ENCODE results near the gene MAP2.
A peak's percentile ranks its signal among the peaks of the same experiment; 100 is the strongest.

The MAP2 gene

GRCh38 chr2:209423562-209424198 is at the start of gene MAP2:
Gene MAP2, plus strand, starts transcription at chr2:209424047. Its CDS starts 229,124 bp downstream, at chr2:209653171.
- DNase-seq (ENCODE audit: low spot score), result peak; percentile 85

GRCh38 chr2:209376686-209377085 is 47.2 kb upstream of the MAP2 start:
- DNase-seq (ENCODE audit: low spot score), result no peak

- DNase-seq (ENCODE audit: low spot score), result peak; percentile 14
Measured at GRCh38 chr2:209380293-209380692, 43.6 kb upstream of the MAP2 start.

- no peak for DNase-seq (ENCODE audit: low spot score)
Measured at GRCh38 chr2:209381091-209381490, 42.8 kb upstream of the MAP2 start.

- no peak for DNase-seq (ENCODE audit: low spot score)
Measured at GRCh38 chr2:209382775-209383174, 41.1 kb upstream of the MAP2 start.

GRCh38 chr2:209383212-209383611 is 40.6 kb upstream of the MAP2 start:
- DNase-seq (ENCODE audit: low spot score), result no peak

- no peak for DNase-seq (ENCODE audit: low spot score)
Measured at GRCh38 chr2:209387389-209387788, 36.5 kb upstream of the MAP2 start.

GRCh38 chr2:209388446-209389037 is 35.3 kb upstream of the MAP2 start:
- DNase-seq (ENCODE audit: low spot score), result no peak

GRCh38 chr2:209389171-209389618 is 34.7 kb upstream of the MAP2 start:
- DNase-seq (ENCODE audit: low spot score), result no peak

GRCh38 chr2:209390839-209391238 is 33.0 kb upstream of the MAP2 start:
- no peak for DNase-seq (ENCODE audit: low spot score)

GRCh38 chr2:209391776-209392401 is 32.0 kb upstream of the MAP2 start:
- DNase-seq (ENCODE audit: low spot score), result no peak

- no peak for DNase-seq (ENCODE audit: low spot score)
Measured at GRCh38 chr2:209395229-209395628, 28.6 kb upstream of the MAP2 start.

GRCh38 chr2:209395652-209396051 is 28.2 kb upstream of the MAP2 start:
- no peak for DNase-seq (ENCODE audit: low spot score)

- DNase-seq (ENCODE audit: low spot score), result no peak
Measured at GRCh38 chr2:209398463-209398862, 25.4 kb upstream of the MAP2 start.

- DNase-seq (ENCODE audit: low spot score), result no peak
Measured at GRCh38 chr2:209401788-209402187, 22.1 kb upstream of the MAP2 start.

GRCh38 chr2:209411296-209411695 is 12.6 kb upstream of the MAP2 start:
- no peak for DNase-seq (ENCODE audit: low spot score)

GRCh38 chr2:209411718-209412117 is 12.1 kb upstream of the MAP2 start:
- DNase-seq (ENCODE audit: low spot score), result no peak

GRCh38 chr2:209413311-209414014 is 10.4 kb upstream of the MAP2 start:
- DNase-seq (ENCODE audit: low spot score), result no peak

- no peak for DNase-seq (ENCODE audit: low spot score)
Measured at GRCh38 chr2:209416913-209417312, 6.9 kb upstream of the MAP2 start.

GRCh38 chr2:209422191-209422754 is 1.6 kb upstream of the MAP2 start:
- no peak for DNase-seq (ENCODE audit: low spot score)

- no peak for DNase-seq (ENCODE audit: low spot score)
Measured at GRCh38 chr2:209424199-209424701, 403 bp downstream of the MAP2 start.

- peak; percentile 35 for DNase-seq (ENCODE audit: low spot score)
Measured at GRCh38 chr2:209424781-209425470, 1.1 kb downstream of the MAP2 start.
